Measurements from ENCODE around the gene ZFYVE1.

ZFYVE1 gene

DNA sequence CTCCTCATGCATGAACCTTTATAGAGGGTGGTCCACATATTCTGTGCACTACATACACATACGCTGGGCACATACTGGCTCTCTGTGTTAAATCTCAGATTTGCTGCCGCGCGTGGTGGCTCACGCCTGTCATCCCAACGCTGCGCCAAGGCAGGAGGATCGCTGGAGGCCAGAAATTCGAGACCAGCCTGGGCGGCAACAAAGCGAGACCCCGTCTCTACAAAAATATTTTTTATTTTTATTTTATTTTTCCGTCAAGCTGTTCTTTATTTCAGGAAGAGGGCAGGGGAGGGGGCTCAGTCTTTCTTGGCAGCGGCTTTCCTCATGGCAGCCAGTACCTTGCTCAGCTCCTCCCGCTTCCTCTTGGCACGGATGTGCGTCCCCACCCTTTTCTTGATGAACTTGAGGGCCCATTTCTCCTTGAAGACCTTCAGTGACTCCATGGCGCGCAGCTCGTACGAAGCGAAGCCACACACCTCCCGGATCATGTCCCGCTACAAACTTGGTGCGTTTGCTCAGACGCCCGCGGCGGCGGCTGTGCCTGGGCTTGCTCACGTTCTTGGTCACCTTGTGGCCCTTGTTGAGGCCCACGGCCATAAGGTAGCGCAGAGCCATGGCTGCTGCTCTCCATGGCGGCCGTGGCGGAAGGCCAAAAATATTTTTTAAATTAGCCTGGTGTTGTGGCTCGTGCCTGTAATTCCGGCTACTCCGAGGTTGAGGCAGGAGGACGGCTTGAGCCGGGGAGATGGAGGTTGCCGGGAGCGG is 97.4 kb downstream of the ZFYVE1 start:
- Histone ChIP-seq H3K27me3 (ENCODE audit: insufficient read depth, low read length) (peaks cover 13% of the 10 kb centered on the region), H3K9me3 (ENCODE audit: insufficient read depth, low read depth, low read length) (no peaks in the 10 kb centered on the region), H3K4me3 (ENCODE audit: low read length) (no peak overlapping the region), H3K9ac (ENCODE audit: low read depth, low read length) (no peak overlapping the region), H3K36me3 (ENCODE audit: insufficient read depth, low read depth, low read length) (no peaks in the 10 kb centered on the region), H3K27ac (ENCODE audit: low read length) (no peak overlapping the region), H3K4me1 (ENCODE audit: insufficient read depth, low read length) (peaks cover 8% of the 10 kb centered on the region; the same call in 1 of the 2 replicates)

DNA sequence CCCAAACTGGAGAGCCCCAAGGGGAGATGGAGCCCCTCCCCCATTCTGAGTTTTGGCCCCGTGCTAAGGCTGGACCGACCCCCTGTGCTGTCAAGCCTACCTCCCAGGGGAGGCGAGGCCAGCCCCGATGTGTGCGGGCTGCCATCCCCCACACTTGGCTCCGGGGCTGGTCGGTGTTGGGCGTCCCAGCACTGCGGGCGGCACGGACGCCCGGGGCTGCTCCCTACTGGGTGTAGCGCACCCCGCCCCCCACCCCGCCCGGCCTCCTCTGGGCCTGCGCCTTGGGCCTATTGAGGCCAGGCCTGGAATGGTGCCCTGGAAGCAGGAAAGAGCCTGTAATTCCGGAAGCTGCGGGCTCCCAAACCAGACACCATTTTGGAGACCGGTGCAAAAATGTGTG is 98.0 kb downstream of the ZFYVE1 start:
- H3K27ac ChIP-seq (ENCODE audit: low read length) = no peak overlapping the region
- peaks cover 8% of the 10 kb centered on the region; the same call in 1 of the 2 replicates for H3K4me1 ChIP-seq (ENCODE audit: insufficient read depth, low read length)
- H3K36me3 ChIP-seq (ENCODE audit: insufficient read depth, low read depth, low read length) = no peaks in the 10 kb centered on the region
- peaks cover 15% of the 10 kb centered on the region for H3K27me3 ChIP-seq (ENCODE audit: insufficient read depth, low read length)
- no peak overlapping the region for H3K9ac ChIP-seq (ENCODE audit: low read depth, low read length)
- H3K4me3 ChIP-seq (ENCODE audit: low read length) = no peak overlapping the region
- H3K9me3 ChIP-seq (ENCODE audit: insufficient read depth, low read depth, low read length) = no peaks in the 10 kb centered on the region

DNA sequence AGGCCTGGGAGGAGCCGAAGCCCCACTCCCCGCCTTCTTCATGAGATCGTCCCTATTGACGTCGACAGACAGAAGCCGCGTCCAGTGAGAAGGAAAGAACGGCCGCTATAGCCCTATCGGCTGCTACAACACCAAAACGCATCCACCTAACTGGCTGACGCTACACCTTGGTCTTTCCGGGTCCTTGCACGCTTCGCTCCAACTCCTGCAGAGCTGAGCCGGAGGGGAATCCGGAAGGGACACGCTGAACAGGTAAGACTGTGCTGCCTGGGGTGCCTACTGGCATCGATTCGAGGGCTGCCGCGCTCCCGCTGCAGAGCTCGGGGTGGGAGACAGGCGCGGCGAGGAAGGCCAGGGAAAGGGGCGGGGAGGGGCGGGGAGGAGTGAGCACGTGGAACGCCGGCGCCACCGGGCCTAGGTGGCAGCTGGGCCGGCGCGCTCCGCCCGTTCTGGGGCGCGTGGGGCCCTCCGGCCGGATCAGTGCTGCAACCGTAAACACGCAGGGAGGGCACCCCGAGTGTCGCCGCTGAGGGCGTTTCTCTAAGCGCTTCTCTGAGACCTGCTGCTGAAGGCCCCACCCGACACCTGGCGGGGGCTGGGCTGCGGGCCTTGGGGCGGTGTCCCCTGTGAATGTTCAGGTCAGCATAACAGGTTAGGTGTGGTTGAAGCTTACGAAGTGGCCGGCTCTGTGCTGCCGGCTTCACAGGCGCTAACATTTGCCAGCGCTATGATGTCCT is 100.4 kb downstream of the ZFYVE1 start, which contains the start of gene DCAF4:
Gene DCAF4 (plus strand): TSS at position 173 of the 737 bp plus-strand sequence. CDS start 11,515 bp downstream, outside the sequence.
- Histone ChIP-seq H3K36me3 (ENCODE audit: insufficient read depth, low read depth, low read length) (no peaks in the 10 kb centered on the region), H3K9ac (ENCODE audit: low read depth, low read length) (peak within 1 kb of the TSS; percentile 68; the same call in 1 of the 2 replicates), H3K27me3 (ENCODE audit: insufficient read depth, low read length) (peaks cover 15% of the 10 kb centered on the region), H3K4me3 (ENCODE audit: low read length) (peak within 1 kb of the TSS; percentile 86), H3K27ac (ENCODE audit: low read length) (no peak within 1 kb of the TSS), H3K4me1 (ENCODE audit: insufficient read depth, low read length) (no peaks in the 10 kb centered on the region), H3K9me3 (ENCODE audit: insufficient read depth, low read depth, low read length) (no peaks in the 10 kb centered on the region)

DNA sequence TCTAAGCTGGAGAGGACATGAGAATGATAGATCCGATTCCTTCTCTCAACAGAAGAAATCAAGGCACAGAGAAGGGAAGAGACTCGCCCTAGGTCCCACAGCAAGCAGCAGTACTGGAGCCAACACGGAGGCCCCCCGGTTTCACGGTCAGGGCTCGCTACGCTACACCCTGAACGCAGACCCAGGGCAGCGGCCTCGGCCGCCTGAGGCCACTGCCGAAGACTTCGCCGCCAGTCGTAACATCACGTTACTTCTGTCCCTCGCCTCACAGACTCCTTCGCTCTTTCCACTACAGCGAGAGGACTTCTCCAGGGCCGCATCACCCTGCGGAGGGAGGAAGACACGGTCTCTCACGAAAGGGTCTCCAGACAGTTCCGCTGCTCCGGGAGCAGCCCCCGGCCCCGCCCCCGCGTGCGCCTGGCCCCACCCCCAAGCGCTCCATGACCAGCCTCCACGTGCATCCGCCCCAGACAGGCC is 101.1 kb downstream of the ZFYVE1 start:
- Histone ChIP-seq H3K36me3 (ENCODE audit: insufficient read depth, low read depth, low read length) (no peaks in the 10 kb centered on the region), H3K27me3 (ENCODE audit: insufficient read depth, low read length) (peaks cover 15% of the 10 kb centered on the region), H3K9ac (ENCODE audit: low read depth, low read length) (no peak overlapping the region), H3K9me3 (ENCODE audit: insufficient read depth, low read depth, low read length) (no peaks in the 10 kb centered on the region), H3K27ac (ENCODE audit: low read length) (no peak overlapping the region), H3K4me3 (ENCODE audit: low read length) (peak overlapping the region; percentile 86), H3K4me1 (ENCODE audit: insufficient read depth, low read length) (no peaks in the 10 kb centered on the region)

DNA sequence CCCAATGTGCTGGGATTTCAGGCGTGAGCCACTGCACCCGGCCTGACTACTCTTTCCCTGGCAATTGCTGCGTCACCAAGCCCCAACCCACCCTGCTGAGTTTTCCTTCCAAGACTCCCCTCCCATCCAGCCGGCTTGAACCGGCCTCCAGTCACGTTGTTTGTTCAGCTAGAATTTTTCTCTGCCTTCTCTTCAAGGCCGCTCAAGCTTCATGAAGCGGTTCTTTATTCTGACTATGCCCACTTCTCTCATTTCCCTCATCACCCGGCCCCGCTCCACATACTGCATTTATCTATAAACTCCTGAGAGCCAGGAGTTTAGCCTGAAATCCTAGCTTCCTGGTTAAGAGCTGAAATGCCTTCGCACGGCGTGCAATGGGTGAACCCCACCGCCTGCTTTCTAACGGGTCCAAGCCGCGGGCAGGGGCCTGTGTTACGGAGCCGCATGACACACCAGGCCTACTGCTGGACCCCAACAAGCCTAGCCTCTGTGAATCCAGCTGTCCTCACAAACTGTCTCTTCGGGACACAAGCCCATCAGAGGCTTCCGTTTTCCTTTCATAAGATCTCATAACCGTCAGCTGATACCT is 101.6 kb downstream of the ZFYVE1 start:
- H3K36me3 ChIP-seq (ENCODE audit: insufficient read depth, low read depth, low read length) = no peaks in the 10 kb centered on the region
- no peaks in the 10 kb centered on the region for H3K4me1 ChIP-seq (ENCODE audit: insufficient read depth, low read length)
- H3K9me3 ChIP-seq (ENCODE audit: insufficient read depth, low read depth, low read length) = no peaks in the 10 kb centered on the region
- no peak overlapping the region for H3K27ac ChIP-seq (ENCODE audit: low read length)
- peaks cover 15% of the 10 kb centered on the region for H3K27me3 ChIP-seq (ENCODE audit: insufficient read depth, low read length)
- no peak overlapping the region for H3K9ac ChIP-seq (ENCODE audit: low read depth, low read length)
- H3K4me3 ChIP-seq (ENCODE audit: low read length) = peak overlapping the region; percentile 86; the same call in 1 of the 2 replicates

DNA sequence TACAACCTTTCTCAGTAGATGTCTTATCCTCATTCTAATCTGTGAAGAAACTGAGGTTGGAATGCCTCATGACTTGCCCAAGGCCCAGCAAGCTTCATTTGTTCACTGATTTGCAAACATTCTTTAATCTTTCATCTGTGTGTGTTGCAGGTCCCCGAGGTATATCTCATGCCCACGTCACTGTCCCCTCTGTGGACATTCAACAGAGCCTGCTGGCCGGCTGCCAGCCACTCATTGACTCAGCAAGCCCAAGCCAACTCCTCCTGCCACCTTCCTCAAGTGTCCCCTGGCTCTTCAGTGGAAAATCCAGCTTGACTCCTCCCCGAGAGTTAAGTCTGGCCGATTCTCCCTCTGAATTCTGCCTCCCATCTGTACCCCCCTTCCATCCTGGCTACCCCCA is 102.6 kb downstream of the ZFYVE1 start:
- H3K9me3 ChIP-seq (ENCODE audit: insufficient read depth, low read depth, low read length) = no peaks in the 10 kb centered on the region
- H3K4me1 ChIP-seq (ENCODE audit: insufficient read depth, low read length) = no peaks in the 10 kb centered on the region
- no peak overlapping the region for H3K9ac ChIP-seq (ENCODE audit: low read depth, low read length)
- H3K27me3 ChIP-seq (ENCODE audit: insufficient read depth, low read length) = peaks cover 15% of the 10 kb centered on the region
- H3K4me3 ChIP-seq (ENCODE audit: low read length) = no peak overlapping the region
- H3K36me3 ChIP-seq (ENCODE audit: insufficient read depth, low read depth, low read length) = no peaks in the 10 kb centered on the region
- H3K27ac ChIP-seq (ENCODE audit: low read length) = no peak overlapping the region

DNA sequence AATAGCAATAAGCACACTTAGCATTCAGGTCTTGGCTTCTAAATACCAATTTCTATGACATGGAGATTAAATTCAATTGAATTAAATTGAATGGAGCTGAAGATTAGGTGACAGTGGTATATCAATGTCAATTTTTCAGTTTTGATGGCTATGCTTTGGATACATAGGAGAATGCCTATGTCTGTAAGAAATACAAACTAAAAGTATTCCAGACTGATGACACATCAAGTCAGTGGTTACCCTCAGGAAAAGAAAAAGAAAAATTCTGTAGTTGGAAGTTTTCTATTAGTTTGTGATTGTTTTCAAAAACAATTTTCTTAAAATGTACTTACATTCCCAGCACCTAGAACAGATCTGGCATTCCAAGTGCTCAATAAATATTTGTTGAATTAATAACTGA is 105.5 kb downstream of the ZFYVE1 start:
- H3K27me3 ChIP-seq (ENCODE audit: insufficient read depth, low read length) = peaks cover 15% of the 10 kb centered on the region
- H3K4me1 ChIP-seq (ENCODE audit: insufficient read depth, low read length) = no peaks in the 10 kb centered on the region
- no peak overlapping the region for H3K4me3 ChIP-seq (ENCODE audit: low read length)
- H3K9ac ChIP-seq (ENCODE audit: low read depth, low read length) = no peak overlapping the region
- no peak overlapping the region for H3K27ac ChIP-seq (ENCODE audit: low read length)
- no peaks in the 10 kb centered on the region for H3K36me3 ChIP-seq (ENCODE audit: insufficient read depth, low read depth, low read length)
- H3K9me3 ChIP-seq (ENCODE audit: insufficient read depth, low read depth, low read length) = no peaks in the 10 kb centered on the region

DNA sequence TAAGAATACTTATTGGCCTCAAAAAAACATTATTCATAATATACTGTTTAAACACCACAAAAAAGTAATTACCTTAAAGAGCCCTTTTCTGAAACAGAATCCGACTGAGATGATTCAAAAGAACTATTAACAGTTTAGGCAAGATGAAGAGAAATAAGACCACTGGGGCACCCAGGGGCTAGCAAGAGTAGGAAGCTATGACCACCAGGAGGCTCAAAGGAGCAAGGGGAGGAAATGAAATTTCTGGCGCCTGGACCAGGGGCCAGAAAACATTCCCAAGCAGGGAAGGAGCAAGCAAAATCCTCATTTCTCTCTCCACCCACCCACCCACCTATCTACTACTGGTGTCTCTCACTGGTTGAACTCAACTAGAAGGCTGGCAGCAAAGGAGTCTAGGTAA is 106.9 kb downstream of the ZFYVE1 start:
- Histone ChIP-seq H3K27me3 (ENCODE audit: insufficient read depth, low read length) (peaks cover 5% of the 10 kb centered on the region; the same call in 1 of the 2 replicates), H3K4me1 (ENCODE audit: insufficient read depth, low read length) (no peaks in the 10 kb centered on the region), H3K27ac (ENCODE audit: low read length) (no peak overlapping the region), H3K4me3 (ENCODE audit: low read length) (no peak overlapping the region), H3K36me3 (ENCODE audit: insufficient read depth, low read depth, low read length) (no peaks in the 10 kb centered on the region), H3K9ac (ENCODE audit: low read depth, low read length) (no peak overlapping the region), H3K9me3 (ENCODE audit: insufficient read depth, low read depth, low read length) (no peaks in the 10 kb centered on the region)
